ENCODE results near the gene INTS11. TPM values are rescaled to one million over a fixed set of nuclear protein-coding genes. Genes with fewer than 3 reads are reported as not detected.
A peak's percentile ranks its signal among the peaks of the same experiment; 100 is the strongest.

The INTS11 gene
- total and polyA plus RNA-seq, 4 donors, result 26.3 to 40.5 (median 34.5) TPM

GRCh38 chr1:1308756-1309250, 15.7 kb downstream of the INTS11 start:
- WGBS, result under 1% methylated on average over 66 of the region's 66 CpGs
- H3K27me3 ChIP-seq (ENCODE audit: control insufficient read depth in 4 of 4, insufficient read depth in 4 of 4, low read length in 3 of 4), result no peaks in the 10 kb centered on the region
- TF ChIP-seq FOXA1 (IDR thresholded peaks at IDR 0.05) (no peak), CTCF (IDR thresholded peaks at IDR 0.05; ENCODE audit: low read depth, low read length, missing input control) (no peak), GABPA (IDR thresholded peaks at IDR 0.05 in 1 of 2, conservative IDR thresholded peaks at IDR 0.05 in 1 of 2) (no peak), EGR1 (IDR thresholded peaks at IDR 0.05; ENCODE audit: low read depth in 2 of 2) (no peak), RXRA (IDR thresholded peaks at IDR 0.05) (no peak), TAF1 (conservative IDR thresholded peaks at IDR 0.05) (no peak)
- peak overlapping the region; percentile 82 to 95 for H3K27ac ChIP-seq (ENCODE audit: low read depth in 1 of 2, low read length in 2 of 2)
- H3K4me3 ChIP-seq (ENCODE audit: low read depth in 1 of 3, low read length in 3 of 3), result peak overlapping the region in 2 of 3 donors; percentile 78 to 86
- peaks cover 18 to 44% (median 34%) of the 10 kb centered on the region in 4 donors for H3K4me1 ChIP-seq (ENCODE audit: control insufficient read depth in 4 of 4, insufficient read depth in 4 of 4, low read length in 3 of 4)
- H3K9me3 ChIP-seq (ENCODE audit: control insufficient read depth in 4 of 4, low read length in 3 of 4), result no peaks in the 10 kb centered on the region
- DNase-seq (ENCODE audit: low spot score), result no peak
- peaks cover 3 to 26% (median 11%) of the 10 kb centered on the region in 4 donors for H3K36me3 ChIP-seq (ENCODE audit: control insufficient read depth in 4 of 4, insufficient read depth in 3 of 4, low read depth in 1 of 4, low read length in 3 of 4)
- H3K9ac ChIP-seq (ENCODE audit: low read depth in 1 of 2, low read length in 2 of 2), result peak overlapping the region in 1 of 2 donors; percentile 71

- TF ChIP-seq RXRA (IDR thresholded peaks at IDR 0.05) (no peak), FOXA1 (IDR thresholded peaks at IDR 0.05) (no peak), YY1 (IDR thresholded peaks at IDR 0.05) (peak; percentile 31), GABPA (IDR thresholded peaks at IDR 0.05 in 1 of 2, conservative IDR thresholded peaks at IDR 0.05 in 1 of 2) (peak in 1 of 2 donors; percentile 48), CTCF (IDR thresholded peaks at IDR 0.05; ENCODE audit: low read depth, low read length, missing input control) (peak; percentile 9), NR2F2 (IDR thresholded peaks at IDR 0.05) (no peak), SP1 (IDR thresholded peaks at IDR 0.05) (peak; percentile 42), TAF1 (conservative IDR thresholded peaks at IDR 0.05) (no peak)
- H3K36me3 ChIP-seq (ENCODE audit: control insufficient read depth in 4 of 4, insufficient read depth in 3 of 4, low read depth in 1 of 4, low read length in 3 of 4), result peaks cover 0 to 20% (median 6%) of the 10 kb centered on the region in 4 donors
- H3K27me3 ChIP-seq (ENCODE audit: control insufficient read depth in 4 of 4, insufficient read depth in 4 of 4, low read length in 3 of 4), result no peaks in the 10 kb centered on the region
- no peaks in the 10 kb centered on the region for H3K9me3 ChIP-seq (ENCODE audit: control insufficient read depth in 4 of 4, low read length in 3 of 4)
- peak within 1 kb of the TSS; percentile 77 to 86 (median 78) for H3K4me3 ChIP-seq (ENCODE audit: low read depth in 1 of 3, low read length in 3 of 3)
- peak within 1 kb of the TSS; percentile 93 to 95 for H3K27ac ChIP-seq (ENCODE audit: low read depth in 1 of 2, low read length in 2 of 2)
- peak; percentile 91 for DNase-seq (ENCODE audit: low spot score)
- peak within 1 kb of the TSS in 1 of 2 donors; percentile 71 for H3K9ac ChIP-seq (ENCODE audit: low read depth in 1 of 2, low read length in 2 of 2)
- H3K4me1 ChIP-seq (ENCODE audit: control insufficient read depth in 4 of 4, insufficient read depth in 4 of 4, low read length in 3 of 4), result peaks cover 18 to 44% (median 34%) of the 10 kb centered on the region in 4 donors
- under 1% methylated on average over 130 of the region's 131 CpGs for WGBS
Observed at GRCh38 chr1:1307923-1308755, 16.3 kb downstream of the INTS11 start, which contains the start of the genes ACAP3 and PUSL1. ACAP3 (minus strand) TSS chr1:1307930; CDS start chr1:1307815, 115 bp downstream. PUSL1 (plus strand) TSS chr1:1308597; CDS start chr1:1308644, 47 bp downstream.

All from liver (tissue), 9 donors.